Uterus (tissue), 2 donors: ENCODE measurements around the gene SMARCC2.

Experiments used
- POLR2A ChIP-seq, 2 donors: fragments of 450-650 bp; IDR thresholded peaks; one replicate each; pipeline ENCODE4 v1.6.1; 2016; ENCODE audit warnings: antibody characterized with exemption in 2 of 2, mild to moderate bottlenecking in 1 of 2, moderate library complexity in 1 of 2
- TF ChIP-seq, protein P1 (sequence below), 4 experiments: fragments of 200-600 bp in 2 of 4; fragments of 450-650 bp in 2 of 4; sonication (generic) in 2 of 4; IDR thresholded peaks; one replicate each; pipeline ENCODE4 v1.5.1; 2016 to 2019; ENCODE audit warnings: antibody characterized with exemption in 4 of 4, mild to moderate bottlenecking in 2 of 4, moderate library complexity in 1 of 4

DNA sequence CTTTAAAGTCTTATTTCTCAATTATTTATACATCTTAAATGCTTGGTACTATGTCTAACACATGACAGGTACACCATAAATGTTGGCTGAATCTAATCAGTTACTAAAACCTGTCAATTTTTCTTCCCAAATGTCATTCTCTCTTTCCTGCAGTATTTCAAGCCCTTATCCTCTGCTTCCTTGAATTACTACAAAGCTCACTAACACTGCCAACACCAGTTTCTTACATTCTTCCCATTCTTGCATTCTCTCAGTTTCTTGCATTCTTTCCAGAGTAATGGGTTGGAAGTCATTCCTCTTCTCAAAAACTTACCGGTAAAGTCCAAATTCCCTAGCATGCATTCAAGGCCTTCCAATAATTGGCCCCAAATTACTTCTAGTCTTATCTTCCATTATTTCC is 9.6 kb upstream of the SMARCC2 start:
- TF ChIP-seq, protein P1, sequence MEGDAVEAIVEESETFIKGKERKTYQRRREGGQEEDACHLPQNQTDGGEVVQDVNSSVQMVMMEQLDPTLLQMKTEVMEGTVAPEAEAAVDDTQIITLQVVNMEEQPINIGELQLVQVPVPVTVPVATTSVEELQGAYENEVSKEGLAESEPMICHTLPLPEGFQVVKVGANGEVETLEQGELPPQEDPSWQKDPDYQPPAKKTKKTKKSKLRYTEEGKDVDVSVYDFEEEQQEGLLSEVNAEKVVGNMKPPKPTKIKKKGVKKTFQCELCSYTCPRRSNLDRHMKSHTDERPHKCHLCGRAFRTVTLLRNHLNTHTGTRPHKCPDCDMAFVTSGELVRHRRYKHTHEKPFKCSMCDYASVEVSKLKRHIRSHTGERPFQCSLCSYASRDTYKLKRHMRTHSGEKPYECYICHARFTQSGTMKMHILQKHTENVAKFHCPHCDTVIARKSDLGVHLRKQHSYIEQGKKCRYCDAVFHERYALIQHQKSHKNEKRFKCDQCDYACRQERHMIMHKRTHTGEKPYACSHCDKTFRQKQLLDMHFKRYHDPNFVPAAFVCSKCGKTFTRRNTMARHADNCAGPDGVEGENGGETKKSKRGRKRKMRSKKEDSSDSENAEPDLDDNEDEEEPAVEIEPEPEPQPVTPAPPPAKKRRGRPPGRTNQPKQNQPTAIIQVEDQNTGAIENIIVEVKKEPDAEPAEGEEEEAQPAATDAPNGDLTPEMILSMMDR (IDR thresholded peaks at IDR 0.05) = no peak
- TF ChIP-seq POLR2A (IDR thresholded peaks at IDR 0.05) = no peak
